Measurements from ENCODE around the gene NME9.

The NME9 gene

GRCh38 chr3:138257986-138258385, 71.7 kb downstream of the NME9 start:
- Histone ChIP-seq H3K18ac (ENCODE audit: low read length) (no peak overlapping the region), H3K27me3 (ENCODE audit: control insufficient read depth in 3 of 3, insufficient read depth in 3 of 3, low read depth in 1 of 3, low read length in 3 of 3) (no peaks in the 10 kb centered on the region), H2BK15ac (ENCODE audit: low read length) (no peak overlapping the region), H3K4me3 (ENCODE audit: low read length in 2 of 2) (no peak overlapping the region), H2BK12ac (ENCODE audit: low read length) (no peak overlapping the region), H4K8ac (ENCODE audit: low read depth, low read length) (no peak overlapping the region), H3K4me2 (ENCODE audit: insufficient read depth, low read length, poor library complexity, severe bottlenecking) (no peak overlapping the region), H3K4ac (ENCODE audit: low read length) (no peak overlapping the region), H2BK5ac (ENCODE audit: low read length) (no peak overlapping the region), H2AFZ (ENCODE audit: low read length) (no peak overlapping the region), H3K36me3 (replicated peaks in 1 of 2; ENCODE audit: control insufficient read depth in 2 of 2, insufficient read depth in 2 of 2, low read length in 2 of 2) (peaks cover 0 to 17% of the 10 kb centered on the region in 2 donors), H3K4me1 (ENCODE audit: control insufficient read depth in 2 of 2, insufficient read depth in 1 of 2, low read depth in 1 of 2, low read length in 2 of 2) (no peaks in the 10 kb centered on the region), H3K9me3 (replicated peaks in 1 of 2; ENCODE audit: control insufficient read depth in 2 of 2, insufficient read depth in 1 of 2, low read depth in 1 of 2, low read length in 2 of 2) (no peaks in the 10 kb centered on the region), H3K79me1 (ENCODE audit: low read depth, low read length) (no peaks in the 10 kb centered on the region), H2AK5ac (ENCODE audit: low read depth, low read length) (no peak overlapping the region), H4K91ac (ENCODE audit: low read depth, low read length, poor library complexity) (no peak overlapping the region), H3K9ac (ENCODE audit: low read depth, low read length, poor library complexity) (no peak overlapping the region), H3K27ac (replicated peaks; ENCODE audit: low read length) (no peak overlapping the region), H2BK120ac (ENCODE audit: low read depth, low read length) (no peak overlapping the region), H3K23ac (ENCODE audit: low read depth, low read length, poor library complexity) (no peak overlapping the region), H3K14ac (ENCODE audit: low read length) (no peak overlapping the region)
- DNase-seq (ENCODE audit: low spot score) = no peak
- WGBS, 2 donors (ENCODE audit: extremely low coverage in 2 of 2, insufficient read length in 2 of 2, insufficient replicate concordance in 1 of 2) = no CpG with 5 or more reads among the region's 1 CpG

DNA sequence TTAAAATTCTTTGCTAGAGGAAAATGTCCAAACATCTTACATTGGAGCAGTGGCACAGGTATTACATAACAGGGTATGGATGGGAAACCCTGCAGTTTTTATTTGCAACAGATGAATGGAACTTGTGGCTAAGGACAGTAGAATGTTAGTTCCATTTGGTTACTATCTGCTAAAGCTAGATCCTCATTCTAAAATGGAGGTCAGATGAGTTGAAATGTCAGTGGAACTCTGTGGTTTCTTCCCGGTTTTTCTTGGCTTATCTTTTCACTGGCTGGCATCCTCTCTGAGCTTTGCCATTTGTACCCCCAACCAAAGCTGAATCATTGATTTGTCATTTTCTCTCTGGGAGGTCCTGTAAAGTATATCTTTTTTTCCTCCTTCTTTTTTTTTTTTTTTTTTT, 73.6 kb downstream of the NME9 start:
- no CpG with 5 or more reads among the region's 1 CpG for WGBS, 2 donors (ENCODE audit: extremely low coverage in 2 of 2, insufficient read length in 2 of 2, insufficient replicate concordance in 1 of 2)
- H2BK120ac ChIP-seq (ENCODE audit: low read depth, low read length) = no peak overlapping the region
- H3K9ac ChIP-seq (ENCODE audit: low read depth, low read length, poor library complexity) = no peak overlapping the region

DNA sequence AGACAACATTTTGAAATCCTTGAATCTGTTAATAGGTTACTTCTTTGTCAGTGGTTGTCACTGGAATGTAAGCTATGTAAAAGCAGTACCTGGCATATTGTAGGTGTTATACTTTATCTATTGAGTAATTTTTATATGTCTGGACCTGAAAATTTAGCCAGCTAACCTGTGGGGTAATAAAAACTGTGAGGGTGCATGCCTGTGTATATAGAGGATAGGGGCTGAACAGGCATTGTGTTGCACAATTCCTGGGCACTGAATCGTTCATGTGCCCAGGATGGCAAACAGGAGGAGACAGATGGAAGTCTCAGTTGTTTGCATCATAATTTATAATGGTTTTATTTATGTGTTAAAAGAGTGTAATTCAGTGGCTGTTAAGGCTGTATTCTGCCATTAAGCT, 75.4 kb downstream of the NME9 start:
- H3K4me3 ChIP-seq (ENCODE audit: low read length in 2 of 2) = no peak overlapping the region
- no peak for DNase-seq (ENCODE audit: low spot score)
- no CpG with 5 or more reads among the region's 1 CpG for WGBS, 2 donors (ENCODE audit: extremely low coverage in 2 of 2, insufficient read length in 2 of 2, insufficient replicate concordance in 1 of 2)
- H2BK15ac ChIP-seq (ENCODE audit: low read length) = no peak overlapping the region
- H3K27me3 ChIP-seq (ENCODE audit: control insufficient read depth in 3 of 3, insufficient read depth in 3 of 3, low read depth in 1 of 3, low read length in 3 of 3) = no peaks in the 10 kb centered on the region
- H3K27ac ChIP-seq (replicated peaks; ENCODE audit: low read length) = no peak overlapping the region
- H2BK120ac ChIP-seq (ENCODE audit: low read depth, low read length) = no peak overlapping the region
- H3K36me3 ChIP-seq (replicated peaks in 1 of 2; ENCODE audit: control insufficient read depth in 2 of 2, insufficient read depth in 2 of 2, low read length in 2 of 2) = peaks cover 0 to 43% of the 10 kb centered on the region in 2 donors
- H3K79me1 ChIP-seq (ENCODE audit: low read depth, low read length) = no peaks in the 10 kb centered on the region
- no peak overlapping the region for H3K9ac ChIP-seq (ENCODE audit: low read depth, low read length, poor library complexity)
- H3K4me2 ChIP-seq (ENCODE audit: insufficient read depth, low read length, poor library complexity, severe bottlenecking) = no peak overlapping the region
- no peak overlapping the region for H2AK5ac ChIP-seq (ENCODE audit: low read depth, low read length)
- H3K9me3 ChIP-seq (replicated peaks in 1 of 2; ENCODE audit: control insufficient read depth in 2 of 2, insufficient read depth in 1 of 2, low read depth in 1 of 2, low read length in 2 of 2) = no peaks in the 10 kb centered on the region
- no peaks in the 10 kb centered on the region for H3K4me1 ChIP-seq (ENCODE audit: control insufficient read depth in 2 of 2, insufficient read depth in 1 of 2, low read depth in 1 of 2, low read length in 2 of 2)
- no peak overlapping the region for H3K18ac ChIP-seq (ENCODE audit: low read length)
- no peak overlapping the region for H3K4ac ChIP-seq (ENCODE audit: low read length)
- H4K91ac ChIP-seq (ENCODE audit: low read depth, low read length, poor library complexity) = no peak overlapping the region
- no peak overlapping the region for H2BK12ac ChIP-seq (ENCODE audit: low read length)
- no peak overlapping the region for H3K23ac ChIP-seq (ENCODE audit: low read depth, low read length, poor library complexity)
- no peak overlapping the region for H2BK5ac ChIP-seq (ENCODE audit: low read length)
- no peak overlapping the region for H2AFZ ChIP-seq (ENCODE audit: low read length)
- H3K14ac ChIP-seq (ENCODE audit: low read length) = no peak overlapping the region
- H4K8ac ChIP-seq (ENCODE audit: low read depth, low read length) = no peak overlapping the region

More for the DNA sequence above, 73.6 kb downstream of the NME9 start:
- Histone ChIP-seq H4K91ac (ENCODE audit: low read depth, low read length, poor library complexity) (no peak overlapping the region), H2BK15ac (ENCODE audit: low read length) (no peak overlapping the region), H2AFZ (ENCODE audit: low read length) (no peak overlapping the region), H3K23ac (ENCODE audit: low read depth, low read length, poor library complexity) (no peak overlapping the region), H3K27ac (replicated peaks; ENCODE audit: low read length) (no peak overlapping the region), H3K18ac (ENCODE audit: low read length) (no peak overlapping the region), H3K4me3 (ENCODE audit: low read length in 2 of 2) (no peak overlapping the region), H2BK5ac (ENCODE audit: low read length) (no peak overlapping the region), H3K4me2 (ENCODE audit: insufficient read depth, low read length, poor library complexity, severe bottlenecking) (no peak overlapping the region), H3K9me3 (replicated peaks in 1 of 2; ENCODE audit: control insufficient read depth in 2 of 2, insufficient read depth in 1 of 2, low read depth in 1 of 2, low read length in 2 of 2) (no peaks in the 10 kb centered on the region), H3K36me3 (replicated peaks in 1 of 2; ENCODE audit: control insufficient read depth in 2 of 2, insufficient read depth in 2 of 2, low read length in 2 of 2) (peaks cover 0 to 29% of the 10 kb centered on the region in 2 donors), H3K79me1 (ENCODE audit: low read depth, low read length) (no peaks in the 10 kb centered on the region), H3K27me3 (ENCODE audit: control insufficient read depth in 3 of 3, insufficient read depth in 3 of 3, low read depth in 1 of 3, low read length in 3 of 3) (no peaks in the 10 kb centered on the region), H3K4me1 (ENCODE audit: control insufficient read depth in 2 of 2, insufficient read depth in 1 of 2, low read depth in 1 of 2, low read length in 2 of 2) (no peaks in the 10 kb centered on the region), H3K14ac (ENCODE audit: low read length) (no peak overlapping the region), H2AK5ac (ENCODE audit: low read depth, low read length) (no peak overlapping the region), H2BK12ac (ENCODE audit: low read length) (no peak overlapping the region), H4K8ac (ENCODE audit: low read depth, low read length) (no peak overlapping the region), H3K4ac (ENCODE audit: low read length) (no peak overlapping the region)
- no peak for DNase-seq (ENCODE audit: low spot score)

DNA sequence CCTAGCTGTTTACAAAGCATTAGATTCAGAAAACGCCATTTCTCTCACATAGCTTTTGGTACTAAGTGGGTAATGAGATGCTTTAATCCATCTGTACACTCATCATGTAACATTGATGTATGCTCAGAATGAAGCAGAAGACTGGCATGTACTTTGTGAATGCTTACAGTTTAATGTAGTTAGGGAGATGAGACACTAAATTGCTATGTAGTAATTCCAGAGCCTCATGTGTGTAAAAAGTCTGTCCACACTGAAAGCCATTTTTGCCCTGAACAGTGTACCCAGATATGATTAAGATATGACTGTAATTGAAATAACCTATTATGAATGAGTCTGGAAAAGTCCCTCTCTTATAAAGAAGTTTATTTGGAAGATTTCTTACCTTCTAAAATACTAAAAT, 76.0 kb downstream of the NME9 start:
- H2BK120ac ChIP-seq (ENCODE audit: low read depth, low read length) = no peak overlapping the region

More for the DNA sequence above, 76.0 kb downstream of the NME9 start:
- Histone ChIP-seq H3K27ac (replicated peaks; ENCODE audit: low read length) (no peak overlapping the region), H3K4ac (ENCODE audit: low read length) (no peak overlapping the region), H3K4me2 (ENCODE audit: insufficient read depth, low read length, poor library complexity, severe bottlenecking) (no peak overlapping the region), H2BK12ac (ENCODE audit: low read length) (no peak overlapping the region), H3K14ac (ENCODE audit: low read length) (no peak overlapping the region), H3K79me1 (ENCODE audit: low read depth, low read length) (no peaks in the 10 kb centered on the region), H4K8ac (ENCODE audit: low read depth, low read length) (no peak overlapping the region), H3K23ac (ENCODE audit: low read depth, low read length, poor library complexity) (no peak overlapping the region), H3K36me3 (replicated peaks in 1 of 2; ENCODE audit: control insufficient read depth in 2 of 2, insufficient read depth in 2 of 2, low read length in 2 of 2) (peaks cover 0 to 43% of the 10 kb centered on the region in 2 donors), H3K18ac (ENCODE audit: low read length) (no peak overlapping the region), H2BK5ac (ENCODE audit: low read length) (no peak overlapping the region), H3K9me3 (replicated peaks in 1 of 2; ENCODE audit: control insufficient read depth in 2 of 2, insufficient read depth in 1 of 2, low read depth in 1 of 2, low read length in 2 of 2) (peaks cover 0 to under 1% of the 10 kb centered on the region in 2 donors), H3K4me3 (ENCODE audit: low read length in 2 of 2) (no peak overlapping the region), H3K27me3 (ENCODE audit: control insufficient read depth in 3 of 3, insufficient read depth in 3 of 3, low read depth in 1 of 3, low read length in 3 of 3) (no peaks in the 10 kb centered on the region), H4K91ac (ENCODE audit: low read depth, low read length, poor library complexity) (no peak overlapping the region), H3K4me1 (ENCODE audit: control insufficient read depth in 2 of 2, insufficient read depth in 1 of 2, low read depth in 1 of 2, low read length in 2 of 2) (no peaks in the 10 kb centered on the region), H2BK15ac (ENCODE audit: low read length) (no peak overlapping the region), H2AK5ac (ENCODE audit: low read depth, low read length) (no peak overlapping the region), H3K9ac (ENCODE audit: low read depth, low read length, poor library complexity) (no peak overlapping the region), H2AFZ (ENCODE audit: low read length) (no peak overlapping the region)
- DNase-seq (ENCODE audit: low spot score) = no peak
- no CpG with 5 or more reads among the region's 1 CpG for WGBS, 2 donors (ENCODE audit: extremely low coverage in 2 of 2, insufficient read length in 2 of 2, insufficient replicate concordance in 1 of 2)

Data from neuronal stem cell (in vitro differentiated cells).